ENCODE measurements around the gene PDLIM1.

Gene PDLIM1

GRCh38 chr10:95196046-95196445 lies 94.8 kb downstream of the PDLIM1 start:
- no peak for DNase-seq

DNA sequence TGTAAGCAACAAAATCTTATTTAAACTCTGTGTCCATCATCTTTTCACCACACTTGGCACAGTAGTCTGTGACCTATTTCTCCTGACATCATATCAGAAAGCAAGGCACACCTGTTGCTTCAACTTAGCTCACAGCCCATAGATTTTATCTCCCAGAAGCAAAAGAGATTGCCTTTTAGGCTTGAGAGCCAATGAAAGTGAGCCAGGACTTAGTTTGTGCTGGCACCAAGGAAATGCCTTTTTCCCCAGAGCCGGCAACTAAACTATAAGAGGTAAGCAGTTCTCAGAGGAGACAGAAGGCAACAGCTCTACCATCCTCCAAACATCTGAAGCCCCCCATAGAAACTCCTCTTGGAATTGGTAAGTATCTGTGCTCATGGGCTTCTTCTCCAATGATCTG lies 96.9 kb downstream of the PDLIM1 start, which contains the start of gene ACSM6:
ACSM6 (plus strand) TSS at position 295 of the 400 bp plus-strand sequence. CDS start 248 bp downstream, outside the sequence.
- no peak for DNase-seq

DNA sequence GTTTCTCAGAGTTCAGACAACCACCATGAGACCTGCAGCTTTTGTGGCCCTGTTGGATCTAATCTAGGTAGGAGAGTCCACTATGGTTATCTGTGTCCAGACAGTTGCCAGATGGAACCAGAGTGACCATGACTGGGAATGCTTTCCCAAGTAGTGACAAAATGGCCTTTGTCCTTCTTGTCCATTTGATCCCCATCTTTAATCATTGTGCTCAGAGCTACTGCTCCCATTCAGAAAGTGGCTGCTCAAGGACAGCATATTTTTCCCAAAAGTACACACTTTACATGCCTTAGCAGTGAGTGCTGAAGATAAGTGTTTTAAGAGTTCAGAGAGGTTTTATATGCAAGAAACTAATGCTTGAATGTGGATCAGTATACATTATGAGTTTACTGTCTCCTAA lies 102.2 kb downstream of the PDLIM1 start:
- no peak for DNase-seq

- no peak for DNase-seq
Observed at GRCh38 chr10:95187617-95188016, 103.2 kb downstream of the PDLIM1 start.

Measured in activated CD4-positive, alpha-beta T cell treated with anti-CD3 and anti-CD28 coated beads, Interleukin-2, amount 50 U/mL, for 16 hours (primary cell).